ENCODE measurements around the gene ARHGAP15.

The ARHGAP15 gene

GRCh38 chr2:143807671-143808070, 678.5 kb downstream of the ARHGAP15 start:
- no peak for TF ChIP-seq JUND (IDR thresholded peaks at IDR 0.05; ENCODE audit: low read depth)
- DNase-seq (ENCODE audit: low read depth in 1 of 2, low spot score in 1 of 2) = no peak
- in situ Hi-C loops (cut with HindIII; ENCODE audit: low pct_unique_long_range_greater_than_20kb, low sequenced_read_pairs) = no loop called here

- in situ Hi-C loops (cut with HindIII; ENCODE audit: low pct_unique_long_range_greater_than_20kb, low sequenced_read_pairs) = no loop called here
- DNase-seq (ENCODE audit: low read depth in 1 of 2, low spot score in 1 of 2) = no peak
- TF ChIP-seq JUND (IDR thresholded peaks at IDR 0.05; ENCODE audit: low read depth) = no peak
Measured at GRCh38 chr2:143808166-143808565, 678.9 kb downstream of the ARHGAP15 start.

- no peak for TF ChIP-seq JUND (IDR thresholded peaks at IDR 0.05; ENCODE audit: low read depth)
- in situ Hi-C loops (cut with HindIII; ENCODE audit: low pct_unique_long_range_greater_than_20kb, low sequenced_read_pairs) = no loop called here
- DNase-seq (ENCODE audit: low read depth in 1 of 2, low spot score in 1 of 2) = no peak
Measured at GRCh38 chr2:143815082-143815481, 685.9 kb downstream of the ARHGAP15 start.

- no peak for DNase-seq (ENCODE audit: low read depth in 1 of 2, low spot score in 1 of 2)
- in situ Hi-C loops (cut with HindIII; ENCODE audit: low pct_unique_long_range_greater_than_20kb, low sequenced_read_pairs) = no loop called here
- TF ChIP-seq JUND (IDR thresholded peaks at IDR 0.05; ENCODE audit: low read depth) = no peak
Measured at GRCh38 chr2:143816916-143817315, 687.7 kb downstream of the ARHGAP15 start.

Data from T47D (cell line).